ENCODE results near the gene MRGPRF. TPM values are rescaled to one million over a fixed set of nuclear protein-coding genes. Genes with fewer than 3 reads are reported as not detected.

The MRGPRF gene
- total RNA-seq, 1 experiment from 2014 or later = not detected

GRCh38 chr11:69048694-69049489 lies 35.8 kb upstream of the MRGPRF start, which contains the start of gene TPCN2:
Gene TPCN2, plus strand, starts transcription at chr11:69048932. Its CDS starts 66 bp downstream, at chr11:69048998.
- ChIA-PET CTCF (interaction anchor here (0.5 to 1.0 kb wide), 3 partner anchors 40 to 571 kb away, joined by 3 to 6 read pairs (median 3); no protein-coding TSS in a partner anchor), POLR2A (ENCODE audit: unreplicated experiment) (interaction anchor here (0.5 to 0.7 kb wide), 4 partner anchors 63 to 626 kb away, joined by 3 to 12 read pairs (median 5); partner anchors contain the start of gene LTO1)
- H3K27me3 ChIP-seq (ENCODE audit: low read length) = no peaks in the 10 kb centered on the region
- peak within 1 kb of the TSS; percentile 98 for H3K9ac ChIP-seq (ENCODE audit: low read length)
- H3F3A ChIP-seq (ENCODE audit: low read length, unreplicated experiment) = no peaks in the 10 kb centered on the region
- H3K4me1 ChIP-seq (ENCODE audit: insufficient read depth, low read length) = peaks cover 23% of the 10 kb centered on the region
- intact Hi-C loops (cut with micrococcal nuclease) = loop anchor here (2.0 to 10.0 kb wide), 3 partner anchors 38 to 64 kb away; partner anchors contain the start of gene MRGPRD
- no peaks in the 10 kb centered on the region for H3K36me3 ChIP-seq (ENCODE audit: low read depth, low read length)
- peak within 1 kb of the TSS; percentile 94 for H3K4me2 ChIP-seq (ENCODE audit: low read length)
- peak within 1 kb of the TSS; percentile 93 for H3K4me3 ChIP-seq (ENCODE audit: low read length)
- no TSS peak for BruUV-seq (replicated peaks)
- peaks cover 51% of the 10 kb centered on the region for H3K79me2 ChIP-seq (ENCODE audit: low read length)
- H3K9me2 ChIP-seq (replicated peaks; ENCODE audit: low read length) = no peaks in the 10 kb centered on the region
- H3K9me3 ChIP-seq (ENCODE audit: low read length) = no peaks in the 10 kb centered on the region
- ATAC-seq = peak; percentile 91
- TF ChIP-seq CTCF (conservative IDR thresholded peaks at IDR 0.05; ENCODE audit: low read depth, low read length) (no peak), EZH2phosphoT487 (IDR thresholded peaks at IDR 0.05; ENCODE audit: borderline replicate concordance, low read length) (no peak), EZH2 (IDR thresholded peaks at IDR 0.05; ENCODE audit: low read length, unreplicated experiment) (no peak)
- peak; percentile 99 for DNase-seq
- H4K20me1 ChIP-seq (ENCODE audit: low read length) = no peaks in the 10 kb centered on the region
- peak within 1 kb of the TSS; percentile 85 for H2AFZ ChIP-seq (ENCODE audit: low read length)
- peak within 1 kb of the TSS; percentile 31 for H3K27ac ChIP-seq (ENCODE audit: low read length)

- H3K9me2 ChIP-seq (replicated peaks; ENCODE audit: low read length) = no peaks in the 10 kb centered on the region
- ChIA-PET POLR2A (ENCODE audit: unreplicated experiment) (interaction anchor here (0.5 to 0.7 kb wide), 3 partner anchors 62 to 122 kb away, joined by 3 to 12 read pairs (median 6); no protein-coding TSS in a partner anchor), CTCF (interaction anchor here (0.5 to 1.0 kb wide), 3 partner anchors 40 to 570 kb away, joined by 3 to 6 read pairs (median 3); no protein-coding TSS in a partner anchor)
- intact Hi-C loops (cut with micrococcal nuclease) = loop anchor here (2.0 to 10.0 kb wide), 3 partner anchors 39 to 63 kb away; partner anchors contain the start of gene MRGPRD
- H3K9ac ChIP-seq (ENCODE audit: low read length) = no peak overlapping the region
- H2AFZ ChIP-seq (ENCODE audit: low read length) = peak overlapping the region; percentile 85
- H4K20me1 ChIP-seq (ENCODE audit: low read length) = no peaks in the 10 kb centered on the region
- H3K27ac ChIP-seq (ENCODE audit: low read length) = 0 out of 2 replicates have a peak overlapping the region, but pooled peaks have one; percentile 6
- peak overlapping the region; percentile 70 for H3K4me2 ChIP-seq (ENCODE audit: low read length)
- H3K4me1 ChIP-seq (ENCODE audit: insufficient read depth, low read length) = peaks cover 23% of the 10 kb centered on the region
- H3K36me3 ChIP-seq (ENCODE audit: low read depth, low read length) = no peaks in the 10 kb centered on the region
- ATAC-seq (no peak), DNase-seq (peak; percentile 20)
- peaks cover 44% of the 10 kb centered on the region for H3K79me2 ChIP-seq (ENCODE audit: low read length)
- H3K4me3 ChIP-seq (ENCODE audit: low read length) = peak overlapping the region; percentile 93
- H3F3A ChIP-seq (ENCODE audit: low read length, unreplicated experiment) = no peaks in the 10 kb centered on the region
- no peaks in the 10 kb centered on the region for H3K27me3 ChIP-seq (ENCODE audit: low read length)
- TSS peak; percentile 72 for BruUV-seq (replicated peaks)
- TF ChIP-seq CTCF (conservative IDR thresholded peaks at IDR 0.05; ENCODE audit: low read depth, low read length) = no peak
- no peak for TF ChIP-seq EZH2phosphoT487 (IDR thresholded peaks at IDR 0.05; ENCODE audit: borderline replicate concordance, low read length)
- TF ChIP-seq EZH2 (IDR thresholded peaks at IDR 0.05; ENCODE audit: low read length, unreplicated experiment) = no peak
- no peaks in the 10 kb centered on the region for H3K9me3 ChIP-seq (ENCODE audit: low read length)
Measured at GRCh38 chr11:69048031-69048693, 35.1 kb upstream of the MRGPRF start.
